CD4-positive, alpha-beta memory T cell (primary cell): ENCODE data around the gene CPLANE1. TPM values are rescaled to one million over a fixed set of nuclear protein-coding genes. Genes with fewer than 3 reads are reported as not detected.

Experiments used
- CTCF ChIA-PET: fragments of 350-600 bp; sonication (Branson Sonifier 250); formaldehyde crosslinking; loops from one replicate; lab custom pipeline; 2021; ENCODE audit warnings: inconsistent platforms; ENCODE audit not compliant: partially characterized antibody; lab: Charles Lee
- POLR2A ChIA-PET: fragments of 350-600 bp; sonication (Branson Sonifier 250); formaldehyde crosslinking; loops from one replicate; lab custom pipeline; 2021; ENCODE audit not compliant: partially characterized antibody; lab: Charles Lee
- DNase-seq, 5 donors: peaks; one replicate each; pipeline versions ENCODE4 v3.0.0 to v3.0.0-alpha.2; 2020 to 2022; ENCODE audit warnings: mixed read lengths in 1 of 5
- H3K27ac ChIP-seq: one replicate; pipeline ENCODE4 v1.7.0; 2013; ENCODE audit warnings: low read depth, low read length
- H3K27me3 ChIP-seq: 2 replicates; pipeline ENCODE4 v1.7.0; 2013; ENCODE audit warnings: mild to moderate bottlenecking, low read length, moderate library complexity; ENCODE audit not compliant: insufficient read depth
- H3K36me3 ChIP-seq: 2 replicates; pipeline ENCODE4 v1.7.0; 2013; ENCODE audit warnings: mild to moderate bottlenecking, low read length, moderate library complexity; ENCODE audit not compliant: insufficient read depth
- H3K4me1 ChIP-seq: 2 replicates; pipeline ENCODE4 v1.7.0; 2013; ENCODE audit warnings: mild to moderate bottlenecking, low read length, moderate library complexity; ENCODE audit not compliant: insufficient read depth
- H3K4me3 ChIP-seq, 2 donors: one replicate each; pipeline ENCODE4 v1.7.0; 2013; ENCODE audit warnings: low read length in 2 of 2, mild to moderate bottlenecking in 1 of 2
- H3K9me3 ChIP-seq, 2 donors: one replicate each; pipeline ENCODE4 v1.7.0; 2013; ENCODE audit warnings: low read length in 2 of 2, control low read depth in 1 of 2; ENCODE audit not compliant: control insufficient read depth in 1 of 2
- H3K27ac Mint-ChIP-seq, 7 donors: one replicate each; pipeline ENCODE4 v1.8.0; 2020 to 2021; ENCODE audit warnings: mixed read lengths in 7 of 7, mild to moderate bottlenecking in 6 of 7, inconsistent platforms in 3 of 7, moderate library complexity in 3 of 7
- H3K27me3 Mint-ChIP-seq, 2 donors: one replicate each; pipeline ENCODE4 v1.8.0; 2020 to 2021; ENCODE audit warnings: mixed read lengths in 2 of 2
- H3K36me3 Mint-ChIP-seq, 2 donors: one replicate each; pipeline ENCODE4 v1.8.0; 2020 to 2021; ENCODE audit warnings: mixed read lengths in 2 of 2, inconsistent platforms in 1 of 2, mild to moderate bottlenecking in 1 of 2
- H3K4me1 Mint-ChIP-seq, 4 donors: one replicate each; pipeline ENCODE4 v1.8.0; 2020 to 2021; ENCODE audit warnings: mixed read lengths in 4 of 4, mild to moderate bottlenecking in 1 of 4
- H3K4me3 Mint-ChIP-seq, 8 donors: one replicate each; pipeline ENCODE4 v1.8.0; 2020 to 2021; ENCODE audit warnings: mixed read lengths in 8 of 8, mild to moderate bottlenecking in 7 of 8, moderate library complexity in 6 of 8, inconsistent platforms in 3 of 8
- H3K9me3 Mint-ChIP-seq, 8 donors: one replicate each; pipeline ENCODE4 v1.8.0; 2020 to 2021; ENCODE audit warnings: mixed read lengths in 8 of 8, mild to moderate bottlenecking in 5 of 8, inconsistent platforms in 3 of 8, moderate library complexity in 1 of 8
- intact Hi-C: fragments of 100-400 bp; cut with micrococcal nuclease; formaldehyde crosslinking; loops from one replicate; pipeline ENCODE4 v1.15.1; 2023
- polyA plus RNA-seq, 2 donors: library from polyadenylated mRNA; unstranded; fragments of 300-500 nt; fragmentation: Illumina TruSeq; gene quantifications; one replicate each; pipeline ENCODE4 v1.2.3, GENCODE V29; 2021
- total RNA-seq, 2 experiments: library from RNA; stranded (reverse); gene quantifications; one replicate each; pipeline ENCODE4 v1.2.3, GENCODE V29; 2021

Gene CPLANE1
- total and polyA plus RNA-seq, 4 experiments from 2014 or later, result 0.09 to 8.5 (median 4.0) TPM

DNA sequence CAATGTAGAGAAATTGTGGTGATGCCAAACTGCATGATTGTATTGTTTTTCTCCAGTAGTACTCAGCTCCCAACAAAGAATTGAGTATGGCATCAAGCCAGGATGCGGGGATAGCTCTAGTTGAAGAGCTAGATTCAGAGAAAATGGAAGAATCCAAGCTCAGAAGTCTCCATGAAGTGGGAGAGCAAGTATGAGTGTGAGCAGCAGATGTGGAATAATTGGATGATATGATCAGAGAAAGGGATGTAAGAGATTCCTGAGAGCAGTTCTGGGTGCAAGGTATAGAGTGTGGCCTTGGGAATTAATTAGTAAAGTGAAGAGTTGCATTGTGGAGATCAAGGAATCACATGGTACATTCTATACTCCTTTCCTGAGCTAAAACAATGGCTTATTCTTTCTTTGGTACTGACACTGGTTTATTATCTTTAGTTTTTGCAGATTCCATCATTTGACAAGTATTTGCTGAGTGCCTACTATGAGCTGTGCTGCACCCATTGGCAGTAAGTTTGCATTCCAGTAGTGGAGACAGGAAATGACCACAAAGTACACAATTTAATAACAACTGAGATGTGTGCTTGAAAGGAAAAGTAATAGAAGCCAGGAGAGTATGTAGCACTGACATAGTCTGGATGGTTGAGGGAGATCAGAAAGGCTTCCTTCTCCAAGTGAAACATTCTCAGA is 177.1 kb downstream of the CPLANE1 start:
- Histone ChIP-seq H3K27ac (no peak overlapping the region), H3K4me3 (no peak overlapping the region), H3K4me1 (no peaks in the 10 kb centered on the region), H3K9me3 (no peaks in the 10 kb centered on the region), H3K27me3 (no peaks in the 10 kb centered on the region), H3K36me3 (no peaks in the 10 kb centered on the region)
- no peak for DNase-seq
- ChIA-PET POLR2A (interaction anchor here (1.2 kb wide), 1 partner anchor 8 kb away, joined by 3 read pairs; no protein-coding TSS in a partner anchor), CTCF (no interaction called here)
- Mint-ChIP-seq H3K27me3 (no peaks in the 10 kb centered on the region), H3K9me3 (peaks cover 0 to 2% (median 0%) of the 10 kb centered on the region in 8 donors), H3K4me1 (no peaks in the 10 kb centered on the region), H3K36me3 (no peaks in the 10 kb centered on the region), H3K4me3 (no peak overlapping the region), H3K27ac (no peak overlapping the region)
- intact Hi-C loops, result no loop called here

DNA sequence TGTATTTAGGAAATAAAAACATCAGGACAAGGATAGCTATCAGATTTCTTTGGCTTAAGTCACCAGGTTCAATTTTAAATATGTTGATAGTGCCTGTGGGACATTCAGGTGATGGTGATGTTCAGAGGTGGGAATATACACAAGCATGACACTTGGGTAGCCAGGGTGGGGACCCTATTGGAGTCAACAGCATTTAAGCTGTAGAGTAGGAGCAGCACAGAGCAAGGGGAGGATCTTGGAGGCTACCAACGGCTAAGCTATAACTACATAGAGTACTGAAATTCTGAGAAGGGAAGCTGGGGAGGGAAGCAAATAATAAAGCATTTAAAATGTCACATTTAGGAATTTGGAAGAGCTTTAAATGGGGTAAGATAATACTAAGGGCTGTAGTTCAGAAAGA is 177.7 kb downstream of the CPLANE1 start:
- DNase-seq, result no peak
- ChIA-PET CTCF (interaction anchor here (1.7 kb wide), 1 partner anchor 9 kb away, joined by 5 read pairs; no protein-coding TSS in a partner anchor), POLR2A (interaction anchor here (1.2 kb wide), 1 partner anchor 9 kb away, joined by 3 read pairs; no protein-coding TSS in a partner anchor)

DNA sequence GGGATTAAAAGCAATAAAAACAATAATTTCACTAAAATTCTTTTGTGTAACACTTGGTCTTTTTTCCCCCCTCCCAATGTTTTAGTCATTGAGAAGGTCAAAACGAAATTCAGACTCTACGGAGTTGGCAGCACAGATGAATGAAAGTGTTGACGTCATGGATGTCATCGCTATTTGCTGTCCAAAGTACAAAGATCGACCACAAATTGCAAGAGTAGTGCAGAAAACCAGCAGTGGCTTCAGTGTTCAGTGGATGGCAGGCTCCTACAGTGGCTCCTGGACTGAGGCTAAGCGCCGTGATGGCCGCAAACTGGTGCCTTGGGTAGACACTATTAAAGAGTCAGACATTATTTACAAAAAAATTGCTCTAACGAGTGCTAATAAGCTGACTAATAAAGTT is 184.7 kb downstream of the CPLANE1 start:
- H3K9me3 ChIP-seq, result no peaks in the 10 kb centered on the region
- no peak overlapping the region for H3K27ac ChIP-seq
- H3K36me3 Mint-ChIP-seq, result peaks cover 27 to 44% of the 10 kb centered on the region in 2 donors
- H3K4me1 Mint-ChIP-seq, result no peaks in the 10 kb centered on the region
- intact Hi-C loops, result no loop called here
- no peak overlapping the region for H3K4me3 Mint-ChIP-seq
- no peak overlapping the region for H3K4me3 ChIP-seq
- CTCF ChIA-PET, result no interaction called here
- DNase-seq, result no peak
- no peaks in the 10 kb centered on the region for H3K9me3 Mint-ChIP-seq
- POLR2A ChIA-PET, result no interaction called here
- H3K27ac Mint-ChIP-seq, result no peak overlapping the region
- H3K36me3 ChIP-seq, result peaks cover 38% of the 10 kb centered on the region
- no peaks in the 10 kb centered on the region for H3K4me1 ChIP-seq
- no peaks in the 10 kb centered on the region for H3K27me3 Mint-ChIP-seq
- H3K27me3 ChIP-seq, result no peaks in the 10 kb centered on the region

More for the DNA sequence above, 177.7 kb downstream of the CPLANE1 start:
- no peak overlapping the region for H3K4me3 ChIP-seq
- Mint-ChIP-seq H3K4me1 (no peaks in the 10 kb centered on the region), H3K4me3 (no peak overlapping the region), H3K9me3 (peaks cover 0 to 2% (median 0%) of the 10 kb centered on the region in 8 donors), H3K36me3 (peaks cover 0 to under 1% of the 10 kb centered on the region in 2 donors), H3K27ac (no peak overlapping the region), H3K27me3 (no peaks in the 10 kb centered on the region)
- intact Hi-C loops, result no loop called here
- no peaks in the 10 kb centered on the region for H3K36me3 ChIP-seq
- no peaks in the 10 kb centered on the region for H3K4me1 ChIP-seq
- H3K27me3 ChIP-seq, result no peaks in the 10 kb centered on the region
- H3K27ac ChIP-seq, result no peak overlapping the region
- no peaks in the 10 kb centered on the region for H3K9me3 ChIP-seq

DNA sequence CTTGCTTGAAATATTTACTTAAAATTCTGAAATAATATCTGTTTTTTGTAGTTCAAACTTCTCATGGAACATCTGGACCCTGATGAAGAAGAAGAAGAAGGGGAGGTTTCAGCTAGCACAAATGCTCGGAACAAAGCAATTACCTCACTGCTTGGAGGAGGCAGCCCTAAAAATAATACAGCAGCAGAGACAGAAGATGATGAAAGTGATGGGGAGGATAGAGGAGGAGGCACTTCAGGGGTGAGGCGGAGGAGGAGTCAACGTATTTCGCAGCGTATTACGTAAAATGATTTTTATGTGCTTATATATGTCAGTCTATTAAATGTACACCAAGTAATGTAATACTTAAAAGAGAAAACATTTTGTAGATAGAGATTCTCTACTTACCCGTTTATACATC is 185.4 kb downstream of the CPLANE1 start:
- Histone ChIP-seq H3K27ac (no peak overlapping the region), H3K36me3 (peaks cover 38% of the 10 kb centered on the region), H3K4me1 (no peaks in the 10 kb centered on the region), H3K9me3 (no peaks in the 10 kb centered on the region), H3K27me3 (no peaks in the 10 kb centered on the region), H3K4me3 (no peak overlapping the region)
- intact Hi-C loops, result no loop called here
- no peak overlapping the region for H3K4me3 Mint-ChIP-seq
- no peak for DNase-seq
- CTCF ChIA-PET, result no interaction called here
- no peak overlapping the region for H3K27ac Mint-ChIP-seq
- H3K4me1 Mint-ChIP-seq, result no peaks in the 10 kb centered on the region
- no peaks in the 10 kb centered on the region for H3K9me3 Mint-ChIP-seq
- no peaks in the 10 kb centered on the region for H3K27me3 Mint-ChIP-seq
- H3K36me3 Mint-ChIP-seq, result peaks cover 31 to 50% of the 10 kb centered on the region in 2 donors
- POLR2A ChIA-PET, result no interaction called here

DNA sequence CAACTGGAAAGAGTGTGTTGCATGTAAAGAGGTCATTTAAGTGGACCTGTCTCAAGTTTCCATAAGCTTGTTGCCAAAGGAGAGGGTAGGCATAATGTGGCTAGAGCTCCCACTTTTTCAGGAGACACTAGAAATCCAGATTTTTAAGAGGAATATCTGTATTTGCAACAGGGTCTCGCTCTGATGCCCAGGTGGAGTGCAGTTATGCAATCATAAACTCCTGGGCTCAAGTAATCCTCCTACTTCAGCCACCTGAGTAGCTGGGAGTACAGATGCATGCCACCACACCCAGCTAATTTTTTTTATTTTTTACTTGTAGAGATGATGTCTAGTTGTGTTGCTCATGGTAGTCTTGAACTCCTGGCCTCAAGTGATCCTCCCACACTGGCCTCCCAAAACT is 189.1 kb downstream of the CPLANE1 start:
- CTCF ChIA-PET, result no interaction called here
- Histone ChIP-seq H3K4me1 (no peaks in the 10 kb centered on the region), H3K27me3 (no peaks in the 10 kb centered on the region), H3K9me3 (no peaks in the 10 kb centered on the region), H3K4me3 (no peak overlapping the region), H3K36me3 (peaks cover 58% of the 10 kb centered on the region), H3K27ac (no peak overlapping the region)
- Mint-ChIP-seq H3K27me3 (no peaks in the 10 kb centered on the region), H3K9me3 (no peaks in the 10 kb centered on the region), H3K27ac (peak overlapping the region in 1 of 7 donors; percentile 46), H3K4me3 (no peak overlapping the region), H3K36me3 (peaks cover 41 to 75% of the 10 kb centered on the region in 2 donors), H3K4me1 (no peaks in the 10 kb centered on the region)
- intact Hi-C loops, result no loop called here
- DNase-seq, result no peak
- POLR2A ChIA-PET, result no interaction called here

DNA sequence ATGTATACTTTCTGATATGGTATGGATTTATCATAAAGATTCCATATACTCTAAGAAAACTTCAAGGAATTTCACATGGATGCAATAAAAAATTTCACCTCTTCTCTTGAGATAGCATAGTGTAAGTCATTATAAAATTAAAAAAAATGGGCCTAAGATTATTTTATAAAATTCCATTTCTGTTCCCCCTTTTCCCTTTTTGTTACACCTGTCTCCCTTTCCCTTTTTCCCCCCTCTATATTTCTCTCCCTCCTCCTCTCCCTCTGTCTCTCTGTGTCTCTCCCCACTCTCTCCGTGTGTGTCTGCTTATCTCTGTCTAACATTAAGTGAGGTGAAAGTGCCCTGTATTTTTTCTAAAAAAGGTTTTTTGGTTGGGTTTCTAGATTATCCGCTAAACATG is 192.4 kb downstream of the CPLANE1 start:
- Histone ChIP-seq H3K9me3 (no peaks in the 10 kb centered on the region), H3K36me3 (peaks cover 49% of the 10 kb centered on the region), H3K4me1 (no peaks in the 10 kb centered on the region), H3K27me3 (no peaks in the 10 kb centered on the region), H3K4me3 (no peak overlapping the region), H3K27ac (no peak overlapping the region)
- Mint-ChIP-seq H3K27ac (peak overlapping the region in 1 of 7 donors; percentile 68), H3K27me3 (no peaks in the 10 kb centered on the region), H3K9me3 (no peaks in the 10 kb centered on the region), H3K36me3 (peaks cover 44 to 78% of the 10 kb centered on the region in 2 donors), H3K4me3 (no peak overlapping the region), H3K4me1 (no peaks in the 10 kb centered on the region)
- ChIA-PET POLR2A (interaction anchor here (0.6 kb wide), 1 partner anchor 26 kb away, joined by 3 read pairs; no protein-coding TSS in a partner anchor), CTCF (no interaction called here)
- intact Hi-C loops, result no loop called here
- DNase-seq, result no peak
